ENCODE measurements around the gene AQP12A.

DNA sequence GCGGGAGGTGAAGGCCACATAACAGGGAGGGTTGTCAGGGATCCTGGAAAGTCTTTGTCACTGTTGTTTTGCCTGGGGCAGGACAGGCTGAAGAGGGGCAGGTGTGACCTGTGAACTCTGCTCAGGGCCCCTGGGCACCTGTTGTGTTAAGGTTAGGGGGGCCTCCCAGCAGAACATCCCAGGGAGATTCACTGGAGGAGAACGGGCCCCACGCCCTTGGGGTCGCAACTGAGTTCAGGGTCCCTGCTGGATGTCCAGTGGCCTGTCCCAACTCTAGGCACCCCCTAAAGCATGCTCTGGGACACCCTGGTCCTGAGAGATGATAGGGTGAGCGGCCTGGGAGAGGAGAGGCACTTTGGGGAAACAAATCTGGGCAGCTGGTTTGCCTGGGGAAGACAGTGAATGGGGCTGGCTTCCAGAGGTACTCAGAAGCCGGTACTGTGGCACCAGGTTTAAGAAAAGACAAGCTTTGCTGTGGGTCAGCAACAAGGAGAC is 43.5 kb upstream of the AQP12A start:
- TF ChIP-seq CTCF (conservative IDR thresholded peaks at IDR 0.05; ENCODE audit: low read depth in 2 of 2) = no peak
- TF ChIP-seq EZH2 (IDR thresholded peaks at IDR 0.05; ENCODE audit: low read depth, unreplicated experiment) = no peak
- TF ChIP-seq EZH2phosphoT487 (IDR thresholded peaks at IDR 0.05; ENCODE audit: unreplicated experiment) = no peak
